Type B pancreatic cell (in vitro differentiated cells): Measurements from ENCODE around the gene ALDH1A2. TPM values are rescaled to one million over a fixed set of nuclear protein-coding genes. Genes with fewer than 3 reads are reported as not detected.

Source experiments
- DNase-seq: peaks from one replicate; pipeline ENCODE4 v3.0.0; 2021; ENCODE audit warnings: mixed read lengths; ENCODE audit not compliant: unreplicated experiment; ENCODE audit errors: extremely low spot score
- H3K27ac Mint-ChIP-seq: 2 replicates; pipeline ENCODE4 v1.8.0; 2021; ENCODE audit warnings: mild to moderate bottlenecking, mixed read lengths
- H3K27me3 Mint-ChIP-seq: 2 replicates; pipeline ENCODE4 v1.8.0; 2021; ENCODE audit warnings: mixed read lengths
- H3K36me3 Mint-ChIP-seq: 2 replicates; pipeline ENCODE4 v1.8.0; 2021; ENCODE audit warnings: mixed read lengths
- H3K4me1 Mint-ChIP-seq: one replicate; pipeline ENCODE4 v1.8.0; 2021; ENCODE audit warnings: mixed read lengths; ENCODE audit not compliant: unreplicated experiment
- H3K4me3 Mint-ChIP-seq: 2 replicates; pipeline ENCODE4 v1.8.0; 2021; ENCODE audit warnings: mild to moderate bottlenecking, mixed read lengths
- H3K9me3 Mint-ChIP-seq: 2 replicates; pipeline ENCODE4 v1.8.0; 2021; ENCODE audit warnings: mixed read lengths
- CTCF ChIP-seq: fragments of 200-600 bp; sonication (generic); conservative IDR thresholded peaks from 2 replicates; pipeline ENCODE4 v1.5.0; 2021; ENCODE audit warnings: antibody characterized with exemption, mild to moderate bottlenecking
- total RNA-seq: library from RNA; stranded (reverse); gene quantifications from 2 replicates; pipeline ENCODE4 v1.2.1, GENCODE V29; 2021; ENCODE audit warnings: low replicate concordance

The ALDH1A2 gene
- total RNA-seq, 1 donor from 2014 or later = 38.3 TPM

GRCh38 chr15:58015565-58015964 lies 49.9 kb downstream of the ALDH1A2 start:
- peaks cover 39% of the 10 kb centered on the region for H3K27me3 Mint-ChIP-seq

GRCh38 chr15:58014470-58014869 lies 51.0 kb downstream of the ALDH1A2 start:
- Mint-ChIP-seq H3K36me3 (no peaks in the 10 kb centered on the region), H3K4me1 (peaks cover 7% of the 10 kb centered on the region), H3K27me3 (peaks cover 39% of the 10 kb centered on the region), H3K27ac (no peak overlapping the region), H3K9me3 (no peaks in the 10 kb centered on the region), H3K4me3 (no peak overlapping the region)
- DNase-seq = no peak
- TF ChIP-seq CTCF = no peak

More at GRCh38 chr15:58015565-58015964, 49.9 kb downstream of the ALDH1A2 start:
- no peak overlapping the region for H3K27ac Mint-ChIP-seq
- no peak for TF ChIP-seq CTCF
- no peak overlapping the region for H3K4me3 Mint-ChIP-seq
- no peaks in the 10 kb centered on the region for H3K9me3 Mint-ChIP-seq
- H3K4me1 Mint-ChIP-seq = peaks cover 7% of the 10 kb centered on the region
- H3K36me3 Mint-ChIP-seq = no peaks in the 10 kb centered on the region
- DNase-seq = no peak

GRCh38 chr15:58014040-58014439 lies 51.5 kb downstream of the ALDH1A2 start:
- TF ChIP-seq CTCF = no peak
- no peak for DNase-seq

GRCh38 chr15:58010983-58011382 lies 54.5 kb downstream of the ALDH1A2 start:
- Mint-ChIP-seq H3K27me3 (peaks cover 41% of the 10 kb centered on the region), H3K27ac (no peak overlapping the region), H3K4me1 (peaks cover 7% of the 10 kb centered on the region), H3K36me3 (peaks cover 4% of the 10 kb centered on the region), H3K9me3 (peaks cover 6% of the 10 kb centered on the region), H3K4me3 (no peak overlapping the region)
- DNase-seq = no peak
- no peak for TF ChIP-seq CTCF

More at GRCh38 chr15:58014040-58014439, 51.5 kb downstream of the ALDH1A2 start:
- Mint-ChIP-seq H3K9me3 (no peaks in the 10 kb centered on the region), H3K27ac (no peak overlapping the region), H3K4me1 (peaks cover 7% of the 10 kb centered on the region), H3K36me3 (no peaks in the 10 kb centered on the region), H3K4me3 (no peak overlapping the region), H3K27me3 (peaks cover 43% of the 10 kb centered on the region)

GRCh38 chr15:58003810-58004209 lies 61.7 kb downstream of the ALDH1A2 start:
- H3K4me3 Mint-ChIP-seq = no peak overlapping the region
- H3K27ac Mint-ChIP-seq = no peak overlapping the region
- peaks cover 11% of the 10 kb centered on the region for H3K9me3 Mint-ChIP-seq
- no peak for TF ChIP-seq CTCF
- peaks cover 14% of the 10 kb centered on the region for H3K27me3 Mint-ChIP-seq
- H3K4me1 Mint-ChIP-seq = peaks cover 6% of the 10 kb centered on the region
- H3K36me3 Mint-ChIP-seq = peaks cover 4% of the 10 kb centered on the region
- DNase-seq = no peak
